GM21367 (cell line): ENCODE results near the gene NQO2.
"Not testable (repeated sequence)": the region's sequence is repeated elsewhere in the genome, so short reads cannot be mapped to it uniquely, and the experiment has no call there.

Experiments used
- ATAC-seq: cut with Tn5 transposase; IDR thresholded peaks from one replicate; pipeline ENCODE4 v1.9.1; 2021; ENCODE audit not compliant: unreplicated experiment

The NQO2 gene

DNA sequence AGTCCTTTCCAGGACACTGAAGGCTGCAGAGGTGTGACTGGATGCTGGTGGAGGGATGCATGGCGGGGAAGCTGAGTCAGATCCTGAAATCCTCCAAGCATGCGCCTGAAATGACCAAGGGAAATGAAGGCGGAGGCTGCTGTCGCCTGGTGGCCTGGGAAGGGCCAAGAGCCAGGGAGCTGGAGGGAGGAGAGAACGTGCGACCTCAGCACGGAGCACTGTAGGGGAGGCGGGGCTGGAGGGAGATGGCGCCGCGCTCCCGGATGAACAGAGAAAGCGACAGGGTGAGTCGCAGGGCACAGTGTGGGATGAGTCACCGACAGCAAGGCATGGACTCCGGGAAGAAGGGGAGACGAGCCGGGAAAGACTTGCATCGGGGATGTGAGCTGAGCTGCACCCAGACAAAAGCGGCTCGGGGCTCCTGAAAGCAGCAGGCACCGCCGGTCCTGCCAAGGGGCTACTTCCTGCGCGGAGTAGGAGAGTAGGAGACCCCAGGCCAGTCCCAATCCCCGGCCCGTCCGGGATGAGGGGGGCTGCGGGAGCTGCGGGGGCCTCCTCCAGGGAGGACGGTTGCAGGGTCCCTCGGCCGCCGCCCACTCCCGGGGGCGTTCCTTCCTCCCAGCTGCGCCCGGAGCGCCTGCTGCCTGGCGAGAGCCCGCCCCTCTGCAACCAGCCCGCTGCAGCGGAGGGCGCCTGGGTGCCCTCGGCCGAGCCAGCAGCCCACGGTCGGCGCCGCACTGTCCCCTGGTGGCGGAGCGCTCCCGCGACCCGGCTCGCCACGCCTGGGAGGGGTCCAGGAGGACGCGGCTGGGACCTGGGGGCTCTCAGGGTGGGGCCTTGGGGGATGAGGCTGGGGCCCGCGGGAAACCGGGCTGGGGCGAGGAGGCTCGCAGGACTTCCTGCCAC is 11.0 kb upstream of the NQO2 start:
- ATAC-seq: peak; percentile 63

DNA sequence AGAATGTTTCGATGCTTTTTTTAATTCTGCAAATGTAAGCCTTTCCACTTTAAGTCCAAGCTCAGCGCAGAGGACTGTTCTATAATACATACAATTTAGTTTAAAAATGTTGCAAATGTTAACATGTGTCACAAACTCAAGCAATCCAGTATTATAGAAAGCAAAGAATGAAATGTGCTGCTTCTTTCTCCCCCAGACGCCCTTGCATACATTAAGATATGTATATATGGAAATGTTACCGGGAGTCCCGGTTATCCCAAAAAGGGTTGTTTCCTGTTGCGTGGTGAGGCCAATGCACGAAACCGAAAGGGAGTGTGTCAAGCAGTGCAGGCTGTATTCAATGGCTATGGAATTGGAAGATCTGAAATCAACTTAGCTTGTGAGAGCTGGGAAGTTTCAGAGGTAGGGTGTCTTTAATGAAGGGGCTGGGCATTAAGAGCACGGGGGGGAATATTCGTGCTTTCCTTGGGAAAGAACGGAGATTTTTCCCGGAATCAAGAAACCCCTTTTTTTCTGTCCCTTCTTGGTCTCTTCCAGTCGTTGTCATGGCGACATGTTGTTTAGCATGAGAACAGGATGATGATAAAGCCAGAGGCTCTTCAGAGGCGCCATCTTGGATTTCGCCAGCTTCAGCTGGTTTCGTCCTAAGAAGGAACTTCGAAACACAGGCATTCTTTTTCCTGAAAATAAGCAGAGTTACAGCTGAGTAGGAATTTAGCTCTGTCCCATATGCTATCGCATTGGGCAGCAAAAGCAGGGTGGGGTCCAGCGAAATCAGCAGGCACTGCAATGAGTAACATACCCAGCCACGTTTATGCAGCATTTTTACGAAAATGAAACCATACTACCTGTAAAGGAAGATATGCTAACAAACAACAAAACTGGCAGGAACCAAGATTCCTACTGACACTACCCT is 10.1 kb upstream of the NQO2 start:
- ATAC-seq: peak; percentile 56

DNA sequence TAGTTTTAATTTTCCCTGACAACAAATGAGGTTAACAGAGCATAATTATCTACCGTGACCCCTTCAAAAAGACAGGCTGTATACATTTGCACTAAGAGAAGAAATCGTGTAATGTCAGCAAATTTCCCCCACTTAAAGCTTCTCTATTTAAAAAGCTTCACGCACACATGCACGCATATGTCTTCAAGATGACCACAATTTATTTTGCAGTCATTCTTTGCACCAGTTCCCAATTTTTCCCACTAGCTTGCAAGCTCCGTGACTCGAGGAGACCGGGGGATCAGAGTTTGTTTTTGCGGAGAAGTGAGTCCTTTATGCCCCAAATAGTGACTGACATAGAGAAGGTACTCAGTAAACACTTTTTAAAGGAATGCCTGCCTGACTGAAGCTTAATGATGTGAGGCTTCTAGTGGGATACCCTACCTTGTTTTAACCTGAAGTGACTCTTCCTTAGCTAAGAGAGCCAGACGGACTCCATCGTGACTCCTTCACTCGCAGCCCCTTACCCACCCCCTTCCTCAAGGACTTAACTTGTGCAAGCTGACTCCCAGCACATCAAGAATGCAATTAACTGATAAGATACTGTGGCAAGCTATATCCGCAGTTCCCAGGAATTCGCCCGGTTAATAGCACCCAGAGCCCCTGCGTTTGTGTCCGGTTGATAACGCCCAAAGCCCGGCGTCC is 9.3 kb upstream of the NQO2 start:
- no peak for ATAC-seq

DNA sequence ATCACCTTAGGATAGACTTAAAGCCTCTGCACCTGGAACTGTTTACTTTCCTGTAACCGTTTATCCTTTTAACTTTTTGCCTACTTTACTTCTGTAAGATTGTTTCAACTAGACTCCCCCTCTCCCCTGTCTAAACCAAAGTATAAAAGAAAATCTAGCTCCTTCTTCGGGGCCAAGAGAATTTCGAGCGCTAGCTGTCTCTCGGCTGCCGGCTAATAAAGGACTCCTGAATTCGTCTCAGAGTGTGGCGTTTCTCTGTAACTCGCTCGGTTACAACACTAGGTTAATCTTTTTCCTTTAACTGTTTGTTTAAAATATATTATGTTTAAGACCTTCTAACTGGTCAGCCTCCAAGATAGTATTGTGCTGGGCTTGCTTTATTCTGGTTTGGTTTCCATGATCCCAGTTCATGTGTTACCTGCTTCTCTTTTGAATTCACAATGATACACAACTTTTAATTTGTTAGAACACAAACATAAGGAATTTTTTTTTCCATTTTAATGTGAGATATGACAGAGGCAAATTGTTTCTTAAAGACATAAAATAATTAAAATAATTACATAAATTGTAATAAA is 8.7 kb upstream of the NQO2 start:
- no peak for ATAC-seq

DNA sequence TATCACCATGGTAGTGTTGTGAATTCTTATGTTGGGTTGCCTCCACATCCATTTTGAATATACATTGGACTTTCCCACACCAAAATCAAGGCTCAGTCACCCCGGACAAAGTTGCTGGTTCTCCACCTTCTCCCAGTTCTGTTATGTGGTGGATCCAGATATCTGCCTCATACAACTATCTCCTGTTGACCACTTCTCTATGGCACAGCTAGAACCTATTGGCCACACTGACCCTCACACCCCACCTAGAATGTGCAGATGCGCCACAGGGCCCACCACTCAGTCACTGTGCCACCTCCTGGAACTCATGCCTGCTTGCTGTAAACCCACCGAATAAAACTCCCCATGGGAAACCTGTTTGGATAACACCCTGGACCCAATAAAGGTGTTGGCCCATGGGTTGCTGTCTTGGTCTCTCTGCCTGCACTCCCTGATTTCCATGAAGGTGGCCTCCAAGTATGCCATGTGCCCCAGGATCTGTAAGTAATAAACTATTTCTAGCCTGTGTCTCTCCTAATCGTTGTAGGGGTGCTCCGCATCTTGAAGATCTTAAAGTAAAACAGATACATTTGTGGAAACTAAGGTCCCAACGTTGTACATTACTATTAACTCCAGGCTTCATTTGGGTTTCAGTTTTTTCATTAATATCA is 7.2 kb upstream of the NQO2 start:
- no peak for ATAC-seq

DNA sequence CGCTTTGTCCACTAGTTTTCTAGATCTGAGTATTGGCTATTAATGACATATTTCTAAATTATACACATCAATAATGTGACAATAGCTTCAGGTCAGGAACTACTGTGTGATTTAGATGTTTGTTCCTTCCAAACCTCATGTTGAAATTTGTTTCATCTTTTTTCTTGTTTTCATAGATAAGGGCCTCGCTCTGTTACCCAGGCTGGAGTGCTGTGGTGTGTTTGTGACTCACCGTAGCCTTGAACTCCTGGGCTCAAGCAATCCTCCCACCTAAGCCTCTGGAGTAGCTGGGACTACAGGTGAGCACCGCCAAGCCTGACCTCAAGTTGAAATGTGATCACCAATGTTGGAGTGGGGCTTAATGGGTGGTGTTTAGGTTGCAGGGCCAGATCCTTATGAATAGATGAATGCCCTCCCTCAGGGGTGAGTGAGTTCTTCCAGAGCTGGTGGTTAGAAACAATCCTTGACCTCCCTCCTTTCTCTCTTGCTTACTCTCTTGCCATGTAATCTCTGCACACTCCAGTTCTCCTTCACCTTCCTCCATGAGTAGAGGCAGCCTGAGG is 5.9 kb upstream of the NQO2 start:
- ATAC-seq: no peak

DNA sequence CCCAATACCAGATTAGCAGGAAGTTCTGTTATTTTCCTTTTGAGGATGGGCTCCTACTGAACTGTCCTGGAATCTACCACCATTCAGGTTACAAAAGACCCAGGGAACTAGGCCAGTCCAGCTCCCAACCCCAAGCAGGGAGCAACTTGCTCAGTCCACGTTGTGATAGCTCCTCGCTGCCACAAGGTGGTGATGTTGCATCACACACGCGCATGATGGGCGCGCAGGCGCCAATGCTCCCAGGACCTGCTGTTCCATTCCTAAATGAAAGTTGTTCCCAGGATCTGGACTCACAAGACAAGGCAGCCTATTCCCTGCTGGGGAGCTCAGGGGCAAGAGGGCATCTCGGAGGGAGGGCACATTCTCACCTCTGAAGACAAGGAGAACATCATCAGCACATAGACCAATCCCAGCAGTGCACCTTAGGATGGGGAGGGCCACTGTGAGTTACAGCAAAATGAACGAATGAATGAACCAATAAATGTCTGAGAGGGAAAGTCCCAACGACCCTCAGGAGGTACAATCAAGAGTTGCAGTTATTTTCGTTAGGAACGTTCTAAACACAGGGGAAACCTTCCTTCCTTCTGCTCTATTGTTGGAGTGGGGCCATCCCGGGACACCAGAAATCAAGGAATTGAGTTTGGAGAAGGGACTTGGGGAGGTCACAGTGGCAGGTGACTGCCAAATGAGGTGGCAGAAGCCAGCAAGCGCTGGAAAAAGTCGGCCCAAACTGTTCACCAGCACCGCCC is 1.3 kb upstream of the NQO2 start:
- peak; percentile 41 for ATAC-seq

DNA sequence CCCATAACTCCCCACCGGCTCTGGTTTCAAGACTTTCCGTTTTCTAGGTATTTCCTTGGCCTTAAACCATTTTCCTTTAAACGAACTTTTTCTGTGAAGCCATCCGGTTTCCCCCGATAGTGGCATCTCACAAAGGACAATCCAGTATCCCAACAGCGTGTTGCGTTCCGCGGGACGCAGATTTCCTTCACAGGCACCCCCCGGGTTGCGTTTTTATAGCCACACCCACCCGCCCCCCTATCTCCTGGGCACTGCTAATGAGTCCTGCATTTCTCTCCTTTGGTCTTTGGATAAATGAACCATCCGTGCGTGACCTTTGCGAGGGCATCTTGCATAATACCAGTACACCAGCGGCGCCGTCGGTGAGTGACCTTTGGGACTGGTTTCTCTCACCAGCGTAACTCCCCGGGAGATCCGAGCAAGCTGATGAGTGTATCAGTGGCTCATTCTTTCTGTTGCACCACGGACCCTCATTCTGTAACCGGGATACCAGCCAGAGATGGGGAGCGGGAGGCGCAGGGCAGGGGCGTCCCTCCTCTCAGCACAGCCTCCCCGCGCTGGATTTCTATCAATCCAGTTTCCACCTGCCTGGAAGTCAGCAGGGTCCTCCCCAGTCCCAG is 586 bp upstream of the NQO2 start:
- ATAC-seq: peak; percentile 15

DNA sequence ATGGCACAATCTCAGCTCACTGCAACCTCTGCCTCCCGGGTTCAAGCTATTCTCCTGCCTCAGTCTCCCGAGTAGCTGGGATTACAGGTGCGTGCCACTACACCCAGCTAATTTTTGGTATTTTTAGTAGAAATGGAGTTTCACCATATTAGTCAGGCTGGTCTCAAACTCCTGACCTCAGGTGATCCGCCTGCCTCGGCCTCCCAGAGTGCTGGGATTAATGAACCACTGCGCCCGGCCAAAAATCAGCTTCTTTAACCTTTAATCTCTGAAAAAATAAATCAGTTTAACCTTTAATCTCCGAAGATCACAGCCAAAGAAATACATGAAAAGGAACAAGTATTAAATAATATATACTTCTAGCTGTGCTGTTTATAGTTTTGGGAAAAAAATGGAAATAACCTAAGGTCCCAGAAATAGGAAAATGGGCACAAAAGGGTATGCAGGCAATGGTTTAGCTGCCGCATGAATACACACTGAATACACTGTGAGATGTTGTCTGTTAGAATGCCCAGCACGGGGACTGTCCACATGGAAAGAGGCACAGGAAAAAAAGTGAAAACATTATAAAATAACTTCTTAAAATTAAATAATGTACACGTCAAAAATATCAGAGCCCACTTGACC is 1.6 kb downstream of the NQO2 start:
- no peak for ATAC-seq

DNA sequence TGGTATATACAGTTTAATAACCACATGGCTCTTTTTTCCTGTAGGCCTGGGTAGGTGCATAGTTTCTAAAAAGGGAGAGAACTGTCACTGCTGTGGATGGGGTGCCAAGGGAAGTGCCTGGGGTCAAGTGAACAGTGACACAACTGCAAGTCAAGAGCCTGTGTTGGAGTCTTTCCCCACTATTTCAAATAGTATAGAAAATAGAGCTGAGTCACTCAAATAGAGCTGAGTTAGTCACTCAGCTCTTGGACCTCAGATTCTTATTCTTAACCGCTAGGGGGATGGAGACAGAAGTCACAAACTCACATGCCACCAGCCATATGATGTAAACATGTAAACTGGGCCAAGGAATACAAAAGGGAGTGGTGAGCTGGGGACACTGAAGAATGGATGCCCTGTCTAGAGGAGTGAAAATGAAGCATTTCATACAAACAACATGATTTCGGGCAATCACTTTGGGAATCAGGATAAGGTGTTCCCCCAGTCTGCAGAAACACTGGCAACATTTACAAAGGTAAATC is 2.1 kb downstream of the NQO2 start:
- peak; percentile 39 for ATAC-seq

DNA sequence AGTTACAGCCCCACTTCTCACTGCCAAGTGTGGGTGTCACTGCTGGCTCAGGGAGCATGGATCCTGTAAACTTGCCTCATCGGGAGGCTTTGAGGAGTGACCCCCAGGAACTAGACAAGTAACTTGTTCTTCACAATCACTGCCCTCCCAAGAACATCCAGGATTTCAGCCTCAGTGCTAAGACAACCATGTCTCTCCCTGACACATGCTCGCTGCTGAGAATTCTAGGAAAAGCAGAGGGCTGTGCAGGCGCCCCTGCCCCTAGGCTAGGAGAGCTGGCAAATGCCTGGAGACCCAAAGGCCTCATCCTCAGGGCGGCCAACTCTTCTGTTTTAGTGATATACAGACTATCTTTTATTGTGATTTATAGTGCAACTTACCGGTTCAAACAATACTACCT is 3.5 kb downstream of the NQO2 start:
- not testable (repeated sequence) for ATAC-seq

DNA sequence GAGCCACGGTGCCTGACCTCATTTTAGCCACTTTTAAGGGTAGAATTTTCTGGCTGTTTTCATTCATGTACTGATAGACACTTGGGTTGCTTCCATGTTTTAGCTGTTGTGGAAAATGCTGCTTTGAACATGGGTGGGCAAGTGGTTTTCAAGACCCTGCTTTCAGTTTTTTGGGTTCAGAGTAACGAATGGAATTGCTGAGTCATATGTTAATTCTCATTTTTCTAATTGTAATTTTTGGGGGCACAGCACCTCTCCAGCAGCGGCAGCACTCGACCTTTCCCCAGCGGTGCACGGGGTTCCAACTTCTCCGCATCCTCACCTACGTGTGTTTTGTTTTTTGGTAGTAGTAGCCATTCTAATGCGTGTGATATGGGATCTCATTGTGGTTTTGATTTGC is 5.4 kb downstream of the NQO2 start:
- ATAC-seq: no peak

DNA sequence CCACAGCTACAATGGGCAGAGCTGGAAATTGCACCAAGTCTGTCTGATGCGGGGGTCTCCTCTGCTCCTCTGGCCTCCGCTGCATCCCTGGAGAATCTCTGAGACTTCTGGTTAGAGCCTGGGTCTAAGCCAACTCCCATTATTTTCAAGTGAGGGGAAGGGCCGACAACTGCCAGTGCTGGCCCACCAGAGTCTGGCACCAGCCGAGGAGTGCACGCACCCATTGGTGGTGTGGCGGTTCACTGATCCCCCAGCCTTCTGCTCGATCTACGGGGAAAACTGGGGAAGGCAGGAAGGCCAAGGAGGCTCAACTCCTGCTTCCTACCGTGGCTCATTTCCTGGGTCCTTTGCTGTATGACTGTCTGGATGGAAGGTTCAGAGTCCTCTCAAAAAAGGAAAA is 6.2 kb downstream of the NQO2 start:
- no peak for ATAC-seq

DNA sequence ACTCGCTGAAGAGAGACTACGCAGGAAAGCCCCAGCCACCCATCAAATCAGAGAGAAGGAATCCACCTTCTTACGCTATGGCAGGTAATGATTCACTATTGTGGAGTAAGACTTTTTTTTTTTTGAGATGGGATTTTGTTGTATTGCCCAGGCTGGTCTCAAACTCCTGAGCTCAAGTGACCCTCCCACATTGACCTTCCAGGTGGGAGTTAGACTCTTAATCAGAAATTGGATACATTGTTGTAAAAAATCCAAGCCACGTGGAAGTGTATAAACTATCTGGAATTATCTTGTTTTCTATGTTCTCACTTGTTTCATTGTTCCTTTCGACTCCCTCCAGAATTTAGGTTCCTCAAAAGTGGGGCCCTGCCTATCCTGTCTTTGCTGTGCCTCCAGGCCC is 6.8 kb downstream of the NQO2 start:
- ATAC-seq: no peak

DNA sequence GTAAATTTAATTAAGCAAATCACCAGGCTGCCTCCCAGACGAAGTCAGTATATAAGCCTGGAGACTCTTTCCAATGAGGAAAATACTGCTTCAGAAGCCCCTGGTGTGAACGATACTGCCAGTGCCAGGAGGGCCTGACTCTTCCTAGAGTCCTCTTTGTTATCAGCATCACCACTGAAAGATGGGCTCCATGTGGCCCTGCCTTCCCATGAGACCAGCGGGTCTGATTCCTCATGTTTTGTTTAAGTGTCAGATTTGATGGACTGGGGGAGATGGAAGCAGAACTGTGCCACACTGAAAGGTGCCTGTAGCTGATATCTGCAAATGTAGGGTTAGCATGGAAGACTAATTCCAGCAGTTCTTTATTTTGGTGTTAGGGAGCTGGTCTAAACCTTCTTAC is 7.9 kb downstream of the NQO2 start:
- ATAC-seq: no peak

DNA sequence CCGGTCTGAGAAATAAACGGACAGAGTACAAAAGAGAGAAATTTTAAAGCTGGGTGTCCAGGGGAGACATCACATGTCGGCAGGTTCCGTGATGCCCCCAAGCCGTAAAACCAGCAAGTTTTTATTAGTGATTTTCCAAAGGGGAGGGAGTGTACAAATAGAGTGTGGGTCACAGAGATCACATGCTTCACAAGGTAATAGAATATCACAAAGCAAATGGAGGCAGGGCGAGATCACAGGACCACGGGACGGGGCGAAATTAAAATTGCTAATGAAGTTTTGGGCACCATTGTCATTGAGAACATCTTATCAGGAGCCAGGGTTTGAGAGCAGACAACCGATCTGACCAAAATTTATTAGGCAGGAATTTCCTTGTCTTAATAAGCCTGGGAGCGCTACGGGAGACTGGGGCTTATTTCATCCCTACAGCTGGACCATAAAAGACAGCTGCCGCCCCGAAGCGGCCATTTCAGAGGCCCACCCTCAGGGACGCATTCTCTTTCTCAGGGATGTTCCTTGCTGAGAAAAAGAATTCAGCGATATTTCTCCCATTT is 9.1 kb downstream of the NQO2 start:
- ATAC-seq: not testable (repeated sequence)

DNA sequence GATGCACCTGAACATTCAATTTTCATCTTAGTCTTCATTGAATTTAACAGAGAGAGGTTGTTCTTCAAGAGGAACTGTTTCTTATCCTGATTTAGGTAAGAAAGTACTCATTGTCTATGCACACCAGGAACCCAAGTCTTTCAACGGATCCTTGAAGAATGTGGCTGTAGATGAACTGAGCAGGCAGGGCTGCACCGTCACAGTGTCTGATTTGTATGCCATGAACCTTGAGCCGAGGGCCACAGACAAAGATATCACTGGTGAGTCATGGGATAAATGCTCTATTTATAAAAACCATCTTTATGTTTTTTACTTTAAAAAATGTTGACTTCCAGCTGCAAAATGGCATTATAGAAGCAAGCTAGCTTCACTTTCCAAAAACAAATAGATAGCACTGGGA is 10.2 kb downstream of the NQO2 start:
- ATAC-seq: no peak

DNA sequence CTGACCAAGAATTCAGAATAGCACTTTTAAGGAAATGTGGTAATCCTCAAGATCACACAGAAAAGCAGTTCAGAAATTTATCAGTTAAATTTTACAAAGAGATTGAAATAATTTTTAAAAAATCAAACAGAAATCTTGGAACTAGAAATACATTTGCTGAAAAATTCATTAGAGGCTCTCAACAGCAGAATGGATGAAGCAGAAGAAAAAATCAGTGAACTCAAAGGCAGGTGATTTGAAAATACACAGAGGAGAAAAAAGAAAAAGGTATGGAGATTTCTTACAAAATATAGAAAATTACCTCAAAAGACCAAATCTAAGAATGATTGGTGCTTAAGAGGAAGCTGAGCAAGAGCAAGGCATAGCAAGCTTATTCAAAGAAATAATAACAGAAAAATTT is 11.5 kb downstream of the NQO2 start:
- no peak for ATAC-seq
